GM18858 (cell line): ENCODE measurements around the gene MBTPS2.

Experiments
- ATAC-seq: cut with Tn5 transposase; IDR thresholded peaks from one replicate; pipeline ENCODE4 v1.9.1; 2021; ENCODE audit not compliant: unreplicated experiment

The MBTPS2 gene

GRCh38 chrX:21932292-21933002, 93.0 kb downstream of the MBTPS2 start:
- no peak for ATAC-seq

- no peak for ATAC-seq
These were observed 93.7 kb downstream of the MBTPS2 start for GRCh38 chrX:21933077-21933476.

GRCh38 chrX:21934414-21934813, 95.0 kb downstream of the MBTPS2 start:
- ATAC-seq, result no peak
